ENCODE results near the gene MGA.

The MGA gene

DNA sequence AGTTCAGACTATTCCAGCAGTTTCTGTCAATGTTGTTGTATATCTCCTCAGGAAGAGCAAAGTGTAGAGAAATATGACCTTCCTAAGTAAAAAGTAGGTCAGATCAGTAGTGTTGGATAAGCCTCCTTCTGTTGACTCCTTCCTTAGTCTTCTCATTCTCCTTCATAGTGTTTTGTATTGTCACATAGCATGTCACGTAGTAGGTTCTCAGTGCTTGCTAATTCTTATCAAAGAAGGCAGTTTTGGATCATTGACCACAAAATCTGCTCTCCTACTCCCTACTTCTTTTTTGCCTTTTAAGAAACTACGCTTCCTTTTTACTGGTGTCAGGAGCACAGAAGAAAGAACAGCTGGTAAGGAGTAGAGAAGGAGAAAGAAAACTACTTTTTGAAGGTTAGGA lies 1.0 kb upstream of the MGA start:
- DNase-seq: no peak

DNA sequence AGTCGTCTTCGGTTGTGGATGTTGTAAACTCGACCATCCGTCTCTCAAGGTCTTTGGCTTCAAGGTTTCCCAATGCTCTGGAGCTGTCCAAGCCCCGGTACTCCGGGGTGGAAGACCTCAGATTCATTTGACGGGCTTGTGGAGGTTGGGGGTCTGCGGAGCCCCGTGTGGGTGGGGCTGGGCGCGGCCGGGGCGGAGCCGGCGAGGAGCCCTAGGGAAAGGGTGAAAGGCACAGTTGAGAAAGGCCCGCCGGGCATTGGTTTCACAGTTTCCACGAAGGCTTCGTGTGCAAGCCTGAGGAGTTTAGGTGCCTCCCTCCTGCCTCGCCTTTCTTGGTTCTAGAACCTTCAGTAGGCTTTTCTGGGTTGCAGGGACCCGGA lies 360 bp upstream of the MGA start:
- DNase-seq: no peak

DNA sequence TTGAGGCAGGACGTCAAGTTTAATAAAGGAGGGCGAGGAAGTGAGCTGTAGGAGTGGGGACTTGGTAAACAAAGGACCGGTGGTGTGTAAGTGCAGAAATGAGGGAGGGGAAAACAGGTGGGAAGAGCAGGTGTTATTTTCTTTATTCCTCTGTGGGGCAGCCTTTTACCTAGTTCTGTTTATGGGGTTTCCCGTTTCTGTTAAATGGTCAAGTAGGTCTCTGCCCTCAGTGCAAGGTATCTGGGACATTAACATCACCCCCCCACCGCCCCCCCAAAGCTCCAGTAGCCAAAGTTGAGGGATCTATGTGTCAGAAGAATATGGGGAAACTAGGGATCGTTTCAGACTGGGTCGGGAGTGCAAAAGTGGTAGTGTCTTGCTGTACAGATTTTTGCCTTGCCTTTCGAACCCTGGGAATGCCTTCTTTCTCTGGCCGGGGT lies 893 bp downstream of the MGA start:
- no peak for DNase-seq

DNA sequence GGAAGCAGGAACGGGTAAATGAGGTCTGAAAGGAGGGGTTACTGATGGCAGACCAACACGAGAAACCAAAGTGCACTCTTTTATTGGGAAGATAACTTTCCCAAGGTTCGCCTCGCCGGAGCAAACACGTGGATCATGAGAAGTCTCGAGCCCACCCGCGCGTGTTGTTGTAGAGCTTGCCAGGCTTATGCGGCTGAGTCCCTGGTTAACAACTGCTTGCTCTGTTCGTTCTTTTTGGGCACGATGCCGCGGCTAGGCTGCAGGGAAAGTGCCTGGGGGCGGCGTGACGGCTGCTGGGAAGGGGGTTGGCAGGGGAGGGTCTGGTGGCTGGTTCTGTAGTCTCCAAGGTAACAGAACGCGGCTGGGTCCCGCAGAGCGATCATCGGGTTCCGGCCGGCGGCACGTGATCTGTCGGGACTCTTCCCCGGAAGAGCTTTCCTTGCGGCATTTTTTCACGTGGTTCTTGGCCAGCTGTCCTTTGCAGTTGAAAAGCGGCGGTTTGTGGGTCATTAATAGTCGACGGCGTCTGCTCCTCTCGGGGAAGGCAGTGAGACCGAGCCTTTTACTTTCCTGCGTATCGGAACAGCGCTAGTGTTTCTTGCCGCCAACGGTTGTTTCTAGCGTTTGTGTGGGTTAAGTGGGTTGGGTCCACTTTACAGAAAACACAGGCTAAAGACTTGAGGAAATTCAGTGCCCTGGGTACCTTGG lies 1.5 kb downstream of the MGA start:
- peak; percentile 58 to 65 for DNase-seq

DNA sequence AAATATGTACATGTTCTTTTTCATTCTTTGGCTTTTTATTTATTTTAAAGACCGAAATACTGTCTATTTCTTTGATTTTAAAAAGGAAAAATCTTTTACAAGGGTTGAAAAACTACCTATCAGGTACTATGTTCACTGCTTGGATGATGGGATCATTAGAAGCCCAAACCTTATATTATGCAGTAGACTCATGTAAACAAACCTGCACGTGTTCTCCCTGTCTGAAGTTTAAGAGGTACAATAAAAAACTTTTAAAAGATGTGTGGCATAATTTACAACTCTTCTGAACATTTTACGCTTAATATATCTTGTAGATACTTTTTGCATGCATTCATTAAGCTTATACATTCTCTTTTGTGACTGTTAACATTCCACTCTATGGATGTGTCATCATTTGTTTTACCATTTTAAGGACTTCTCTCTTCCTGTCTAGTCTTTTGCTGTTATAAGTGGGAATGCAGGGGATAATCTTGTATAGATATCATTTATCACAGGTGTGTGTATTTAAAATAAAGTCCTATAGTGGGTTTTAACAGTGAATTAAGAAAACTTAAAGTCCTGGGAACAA lies 6.2 kb downstream of the MGA start:
- DNase-seq: no peak

DNA sequence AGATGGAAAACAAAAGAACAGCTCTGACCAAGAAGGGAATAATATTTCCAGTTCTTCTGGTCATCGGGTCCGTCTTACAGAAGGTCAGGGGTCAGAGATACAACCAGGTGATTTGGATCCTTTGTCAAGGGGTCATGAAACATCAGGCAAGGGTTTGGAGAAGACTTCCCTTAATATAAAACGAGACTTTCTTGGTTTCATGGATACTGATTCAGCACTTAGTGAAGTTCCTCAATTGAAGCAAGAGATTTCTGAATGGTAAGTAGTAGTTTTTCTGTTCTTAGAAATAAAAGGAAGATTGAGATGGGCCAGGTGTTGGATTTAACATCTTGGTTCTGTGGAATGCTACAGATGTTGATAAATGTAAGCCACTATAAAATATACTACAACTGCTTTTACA lies 9.5 kb downstream of the MGA start:
- DNase-seq: no peak

DNA sequence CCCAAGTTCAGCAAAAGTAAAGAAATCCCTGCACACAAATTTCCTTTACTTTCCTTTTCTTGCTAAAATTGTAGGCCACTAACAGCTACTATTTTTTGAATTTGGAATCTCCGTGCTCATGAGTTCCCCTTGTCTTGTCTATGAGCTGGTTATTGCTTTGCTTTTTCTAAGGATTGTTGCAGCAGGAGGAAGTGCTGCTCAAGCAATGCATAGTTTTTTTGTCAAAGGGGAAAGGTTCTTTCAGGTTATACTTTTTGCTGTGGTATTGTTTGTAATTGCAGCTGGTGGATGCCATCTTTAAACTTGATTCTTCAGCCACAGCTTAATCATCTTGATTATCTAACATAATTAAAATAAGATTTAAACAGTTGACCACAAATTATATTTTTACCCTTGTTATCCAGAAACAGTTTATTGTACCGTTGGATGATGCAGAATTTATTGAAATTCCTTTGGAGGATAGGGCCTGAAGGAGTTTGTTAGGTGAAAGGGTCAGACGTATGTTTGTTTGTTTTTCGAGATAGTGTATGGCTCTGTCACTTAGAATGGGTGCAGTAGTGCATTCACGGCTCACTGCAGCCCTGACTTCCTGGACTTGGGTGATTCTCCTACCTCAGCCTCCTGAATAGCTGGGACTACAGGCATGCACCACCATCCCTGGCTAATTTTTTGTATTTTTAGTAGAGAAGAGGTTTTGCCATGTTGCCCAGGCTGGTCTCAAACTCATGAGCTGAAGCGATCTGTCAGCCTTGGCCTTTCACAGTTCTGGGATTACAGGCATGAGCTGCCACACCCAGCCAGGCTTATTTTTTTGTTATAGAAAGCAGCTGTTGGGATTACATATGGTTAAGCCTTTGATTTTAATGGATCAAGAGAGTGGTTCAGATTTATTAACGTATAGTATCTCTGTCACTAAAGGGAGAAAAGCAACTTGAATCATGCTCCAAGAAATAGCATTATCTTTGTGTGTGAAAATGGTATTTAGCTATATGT lies 11.7 kb downstream of the MGA start:
- DNase-seq: no peak

DNA sequence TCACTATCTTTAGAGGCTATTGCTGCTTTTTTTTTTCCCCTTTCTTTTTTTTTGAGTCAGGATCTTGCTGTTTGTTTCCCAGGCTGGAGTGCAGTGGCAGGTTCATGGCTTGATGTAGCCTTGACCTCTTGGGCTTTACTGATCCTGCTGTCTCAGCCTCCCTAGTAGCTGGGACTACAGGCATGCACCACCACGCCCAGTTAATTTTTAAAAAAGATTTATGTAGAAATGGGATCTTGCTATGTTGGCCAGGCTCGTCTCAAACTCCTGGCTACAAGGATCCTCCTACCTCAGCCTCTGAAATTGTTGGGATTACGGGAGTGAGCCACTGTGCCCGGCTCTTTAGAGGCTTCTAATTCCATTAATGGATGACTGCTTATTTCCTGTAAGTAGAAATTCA lies 15.1 kb downstream of the MGA start:
- DNase-seq: no peak

DNA sequence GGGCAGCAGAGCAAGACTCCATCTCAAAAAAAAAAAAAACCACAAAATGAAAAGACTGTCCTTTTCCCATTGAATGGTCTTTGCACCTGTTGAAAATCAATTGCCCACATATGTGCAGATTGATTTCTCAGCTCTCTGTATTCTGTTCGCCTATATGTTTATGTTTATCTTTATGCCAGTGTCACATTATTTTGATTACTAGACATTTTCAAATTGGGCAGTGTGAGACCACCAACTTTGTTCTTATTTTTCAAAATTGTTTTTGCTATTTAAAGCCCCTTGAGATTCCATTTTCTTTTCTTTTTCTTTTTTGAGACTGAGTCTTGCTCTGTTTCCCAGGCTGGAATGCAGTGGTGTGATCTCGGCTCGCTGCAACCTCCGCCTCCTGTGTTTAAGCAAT lies 18.5 kb downstream of the MGA start:
- no peak for DNase-seq

DNA sequence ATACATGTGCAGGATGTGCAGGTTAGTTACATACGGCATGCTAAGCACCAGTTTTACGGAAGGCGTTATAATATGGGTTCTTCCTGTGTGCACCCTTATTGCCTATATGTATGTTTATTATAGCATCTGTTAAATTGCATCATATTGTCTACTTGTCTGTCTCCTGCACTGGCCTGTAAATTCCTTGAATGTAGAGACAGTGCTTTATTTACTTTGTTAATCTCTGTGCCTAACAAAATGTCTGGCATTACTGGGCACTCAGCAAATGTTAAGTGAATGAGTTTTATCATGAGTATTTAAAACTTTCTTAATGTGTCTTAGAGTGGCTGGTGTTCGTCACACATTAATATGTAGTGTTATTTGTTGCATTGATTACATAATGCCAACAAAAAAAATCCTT lies 23.8 kb downstream of the MGA start:
- no peak for DNase-seq

DNA sequence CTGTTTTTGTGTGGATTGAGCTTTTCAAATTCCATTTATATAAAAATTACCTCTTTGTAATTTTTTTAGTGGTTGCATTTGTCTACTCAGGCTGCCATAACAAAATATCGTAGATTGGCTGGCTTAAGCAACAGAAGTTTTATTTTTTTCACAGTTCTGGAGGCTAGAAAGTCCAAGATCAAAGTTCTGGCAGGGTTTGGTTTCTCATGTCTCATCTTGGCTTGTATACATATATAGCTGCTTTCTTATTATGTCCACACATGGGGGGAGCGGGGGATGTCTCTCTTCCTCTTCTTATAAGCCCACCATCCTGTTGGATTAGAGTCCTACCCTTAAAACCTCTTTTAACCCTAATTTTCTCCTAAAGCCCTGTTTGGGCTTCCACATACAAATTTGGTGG lies 28.5 kb downstream of the MGA start:
- DNase-seq: no peak

DNA sequence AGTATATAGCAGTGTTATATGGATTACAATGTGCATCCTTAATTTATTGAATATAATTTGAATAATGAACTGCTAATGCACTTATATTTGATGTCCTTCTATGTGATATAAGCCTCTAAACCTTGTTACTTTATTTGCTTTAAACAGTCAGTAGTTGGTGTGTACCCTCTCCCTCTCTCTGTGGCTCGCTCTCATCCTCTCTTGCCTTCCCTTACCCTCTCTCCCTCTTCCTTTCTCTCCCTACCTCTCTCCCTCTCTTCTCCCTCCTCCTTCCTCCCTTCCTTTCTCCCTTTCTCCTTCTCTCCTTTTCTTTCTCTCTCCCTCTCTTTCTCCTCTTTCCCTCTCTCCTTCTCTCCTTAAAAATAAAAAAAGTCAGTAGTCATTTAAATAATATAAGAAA lies 28.9 kb downstream of the MGA start:
- no peak for DNase-seq

DNA sequence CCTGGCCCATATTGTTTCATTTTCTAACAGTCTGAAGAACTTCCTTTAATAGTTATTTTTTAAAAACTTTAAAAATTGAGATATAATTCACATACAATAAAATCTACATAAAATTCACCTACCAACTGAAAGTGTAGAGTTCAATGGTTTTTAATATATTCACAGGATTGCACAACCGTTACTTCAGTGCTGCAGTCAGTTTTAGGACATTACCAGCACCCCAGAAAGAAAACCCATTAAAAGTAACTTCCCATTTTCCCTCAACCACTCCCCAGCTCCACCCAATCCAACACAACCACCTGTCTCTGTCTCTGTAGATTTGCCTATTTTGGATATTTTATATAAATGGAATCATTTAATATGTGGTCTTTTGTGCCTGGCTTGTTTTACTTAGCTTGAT lies 29.6 kb downstream of the MGA start:
- no peak for DNase-seq

DNA sequence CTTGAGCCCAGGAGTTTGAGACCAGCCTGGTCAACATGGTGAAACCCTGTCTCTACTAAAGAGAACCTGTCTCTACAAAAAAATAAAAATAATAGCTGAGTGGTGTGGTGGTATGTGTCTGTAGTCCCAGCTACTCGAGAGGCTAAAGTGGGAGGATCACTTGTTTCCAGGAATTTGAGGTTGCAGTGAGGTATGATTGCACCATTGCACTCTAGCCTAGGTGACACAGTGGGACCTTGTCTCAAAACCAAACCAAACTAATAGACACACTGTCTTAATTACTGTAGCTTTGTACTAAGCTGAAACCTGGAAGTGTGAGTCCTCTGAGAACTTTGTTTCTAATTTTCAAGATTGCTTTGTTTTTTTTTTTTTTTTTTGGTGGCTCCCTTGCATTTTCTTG lies 30.4 kb downstream of the MGA start:
- no peak for DNase-seq

DNA sequence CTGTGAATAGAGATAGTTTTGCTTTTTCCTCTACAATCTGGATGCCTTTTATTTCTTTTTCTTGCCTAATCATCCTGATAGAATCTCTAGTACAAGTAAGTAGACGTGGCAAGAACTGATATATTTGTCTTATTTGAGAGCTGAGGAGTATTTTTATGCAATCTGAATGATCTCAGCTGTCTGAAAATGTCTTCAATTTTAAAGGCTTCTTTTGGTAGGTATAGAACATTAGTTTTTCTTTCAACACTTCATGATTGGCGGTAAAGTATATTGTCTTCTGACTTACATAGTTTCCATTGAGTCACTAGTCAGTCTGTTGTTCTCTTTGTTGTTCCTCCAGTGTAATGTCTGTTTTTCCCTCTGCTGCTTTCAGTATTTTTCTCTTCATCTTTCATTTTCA lies 31.3 kb downstream of the MGA start:
- no peak for DNase-seq

DNA sequence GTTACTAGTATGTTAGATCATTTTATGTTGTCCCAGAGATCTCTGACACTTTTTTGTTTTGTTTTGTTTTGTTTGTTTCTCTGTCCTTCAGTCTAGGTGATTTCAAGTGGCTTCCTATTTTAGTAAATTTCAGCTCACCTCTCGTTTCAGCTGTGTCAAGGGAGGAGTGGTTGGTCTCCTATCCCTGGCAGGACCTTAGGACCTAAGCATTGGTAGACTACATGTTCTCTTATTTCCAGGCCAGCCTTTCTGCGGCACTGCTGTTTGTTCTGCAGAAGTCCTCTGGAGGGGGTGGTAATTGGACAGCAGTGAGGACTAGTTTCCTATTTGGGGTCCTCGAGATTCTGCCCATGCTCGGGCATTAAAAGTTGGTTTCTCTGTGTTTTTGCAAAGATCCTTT lies 31.8 kb downstream of the MGA start:
- no peak for DNase-seq

DNA sequence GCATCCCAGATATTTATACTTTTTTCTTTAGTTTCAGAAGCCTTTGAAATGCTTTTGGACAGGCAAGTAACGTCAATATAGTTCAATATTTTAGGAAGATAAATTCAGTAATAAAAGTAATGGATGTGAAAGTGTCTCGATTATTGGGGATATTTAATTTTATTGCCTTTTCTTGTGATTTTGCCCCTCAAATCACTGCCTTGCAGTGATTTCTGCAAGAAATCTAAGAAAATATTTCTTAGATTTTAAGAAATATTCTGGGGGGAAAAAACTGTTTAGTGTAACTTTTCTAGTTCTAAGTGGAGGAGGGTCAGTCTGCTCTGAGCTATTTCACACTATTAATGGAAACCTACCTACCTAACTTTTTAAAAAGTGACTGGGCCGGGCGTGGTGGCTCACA lies 33.6 kb downstream of the MGA start:
- no peak for DNase-seq

DNA sequence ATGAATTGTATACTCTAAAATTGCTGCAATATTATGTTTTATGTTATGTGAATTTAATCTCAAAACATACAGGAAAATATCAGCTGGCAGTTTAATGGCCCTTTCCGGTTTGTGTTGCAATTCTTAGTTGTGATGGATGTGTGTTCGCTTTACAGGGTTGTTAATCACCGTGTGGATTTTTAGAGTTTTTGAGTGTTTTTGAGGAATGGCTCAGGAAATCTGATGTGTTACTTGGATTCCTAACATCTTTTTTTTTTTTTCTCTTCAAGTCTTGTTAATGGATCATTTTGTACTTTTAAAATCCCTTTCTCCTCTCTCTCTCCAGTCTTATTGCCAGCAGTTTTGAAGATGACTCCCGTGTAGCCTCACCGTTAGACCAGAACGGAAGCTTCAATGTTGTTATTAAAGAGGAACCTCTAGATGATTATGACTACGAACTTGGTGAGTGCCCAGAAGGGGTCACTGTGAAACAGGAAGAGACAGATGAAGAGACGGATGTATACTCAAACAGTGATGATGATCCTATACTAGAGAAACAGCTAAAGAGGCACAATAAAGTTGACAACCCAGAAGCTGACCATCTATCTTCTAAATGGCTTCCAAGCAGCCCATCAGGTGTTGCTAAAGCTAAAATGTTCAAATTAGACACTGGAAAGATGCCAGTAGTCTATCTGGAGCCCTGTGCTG lies 35.7 kb downstream of the MGA start:
- DNase-seq: peak; percentile 19 to 37

DNA sequence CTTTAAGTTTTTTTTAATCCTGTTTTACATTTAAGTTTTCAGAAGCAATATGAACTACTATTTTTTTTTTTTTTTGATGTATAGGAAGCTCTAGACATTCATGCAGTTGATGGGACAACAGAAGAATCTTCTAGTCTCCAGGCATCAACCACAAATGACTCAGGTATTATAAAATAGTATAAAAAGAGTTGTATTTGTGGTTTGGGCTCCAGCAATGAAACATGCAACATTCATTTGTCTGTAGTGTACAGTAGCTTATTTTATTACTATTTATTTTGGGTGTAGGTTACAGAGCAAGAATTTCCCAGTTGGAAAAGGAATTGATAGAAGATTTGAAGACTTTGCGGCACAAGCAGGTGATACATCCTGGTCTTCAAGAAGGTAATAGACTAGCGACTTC lies 38.6 kb downstream of the MGA start:
- DNase-seq: no peak

DNA sequence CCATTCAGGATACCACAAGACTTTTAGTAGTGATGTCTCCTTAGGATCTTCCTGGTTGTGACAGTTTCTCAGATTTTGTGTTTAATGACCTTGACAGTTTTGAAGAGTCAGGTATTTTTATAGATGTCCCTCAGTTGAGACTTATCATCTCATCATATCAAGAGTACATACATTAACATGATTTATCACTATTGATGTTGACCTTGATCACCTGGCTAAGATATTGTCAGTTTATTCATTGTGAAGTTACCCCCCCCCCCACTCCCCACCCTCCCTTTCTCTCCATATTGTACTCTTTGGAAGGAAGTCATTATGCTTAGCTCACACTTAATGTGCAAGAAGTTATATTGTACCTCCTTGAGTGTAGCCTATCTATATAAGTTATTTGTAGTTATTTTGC lies 42.9 kb downstream of the MGA start:
- DNase-seq: no peak

DNA sequence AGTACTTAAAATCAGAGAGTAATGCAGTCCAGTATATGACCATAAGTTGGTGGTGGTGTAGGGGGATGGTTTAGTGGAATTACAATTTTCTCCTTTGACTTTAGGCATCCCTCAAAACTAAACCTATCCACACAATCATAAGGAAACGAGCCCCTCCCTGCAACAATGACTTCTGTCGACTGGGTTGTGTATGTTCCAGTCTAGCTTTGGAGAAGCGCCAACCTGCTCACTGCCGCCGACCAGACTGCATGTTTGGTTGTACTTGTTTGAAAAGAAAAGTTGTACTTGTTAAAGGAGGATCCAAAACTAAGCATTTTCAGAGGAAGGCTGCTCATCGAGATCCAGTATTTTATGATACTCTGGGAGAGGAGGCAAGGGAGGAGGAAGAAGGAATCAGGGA lies 52.8 kb downstream of the MGA start:
- no peak for DNase-seq

DNA sequence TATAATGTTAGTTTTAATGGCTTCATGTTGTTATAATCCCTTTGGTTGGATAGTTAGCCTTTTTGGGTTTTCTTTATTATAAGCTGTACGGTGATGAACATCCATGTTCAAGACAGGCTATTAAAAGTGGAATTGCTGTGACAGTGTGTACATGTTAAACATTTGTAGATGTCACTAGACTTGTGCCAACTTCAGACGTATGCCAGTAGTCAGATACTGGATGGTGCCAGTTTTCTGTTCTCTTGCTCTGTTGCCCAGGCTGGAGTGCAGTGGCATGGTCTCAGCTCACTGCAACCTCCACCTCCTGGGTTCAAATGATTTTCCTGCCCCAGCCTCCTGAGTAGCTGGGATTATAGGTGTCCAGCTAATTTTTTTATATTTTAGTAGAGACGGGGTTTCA lies 54.1 kb downstream of the MGA start:
- no peak for DNase-seq

DNA sequence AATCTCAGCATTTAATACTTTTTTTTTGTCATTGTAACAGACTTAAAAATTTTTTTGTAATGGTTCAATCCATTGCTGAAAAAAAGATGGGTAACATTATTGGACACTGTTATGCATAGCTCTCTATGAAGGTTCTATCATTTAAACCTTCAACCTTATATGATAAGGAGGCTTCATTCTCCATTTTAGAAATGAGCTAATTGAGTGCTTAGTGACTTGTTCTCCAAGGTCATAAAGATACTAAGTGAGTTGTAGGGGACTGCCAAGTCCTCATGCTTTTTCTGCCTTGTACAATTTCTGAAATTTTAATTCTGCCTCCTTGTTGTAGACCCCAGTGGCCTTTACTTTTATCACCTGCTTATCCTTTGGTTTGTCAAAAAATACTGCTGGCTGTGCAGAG lies 56.7 kb downstream of the MGA start:
- DNase-seq: no peak

All from activated CD4-positive, alpha-beta T cell treated with anti-CD3 and anti-CD28 coated beads, Interleukin-2, amount 50 U/mL, for 4 hours (primary cell).